G401 (cell line): ENCODE data around the gene MASP1. TPM values are rescaled to one million over a fixed set of nuclear protein-coding genes. Genes with fewer than 3 reads are reported as not detected.

Experiments
- DNase-seq: peaks from one replicate; pipeline ENCODE4 v3.0.0-alpha.2; 2015; ENCODE audit warnings: low spot score
- in situ Hi-C: cut with HindIII; loops from 2 replicates; pipeline ENCODE4 v1.10.0; 2016; ENCODE audit warnings: low sequenced_read_pairs, mixed read lengths
- total RNA-seq: library from RNA; depleted of rRNA; stranded (reverse); fragments of >200 nt; shearing (Covaris generic); gene quantifications from 2 replicates; pipeline ENCODE4 v1.2.3, GENCODE V29; 2014

The MASP1 gene
- total RNA-seq, 1 experiment from 2014 or later = not detected

- in situ Hi-C loops = no loop called here
- no peak for DNase-seq
These were observed 53.3 kb downstream of the MASP1 start for GRCh38 chr3:187238239-187238638.

GRCh38 chr3:187237741-187238140 lies 53.8 kb downstream of the MASP1 start:
- no peak for DNase-seq
- in situ Hi-C loops = no loop called here

- DNase-seq = no peak
- in situ Hi-C loops = no loop called here
These were observed 54.6 kb downstream of the MASP1 start for GRCh38 chr3:187236962-187237361.

GRCh38 chr3:187230011-187230410 lies 61.5 kb downstream of the MASP1 start:
- in situ Hi-C loops = no loop called here
- no peak for DNase-seq

- in situ Hi-C loops = no loop called here
- DNase-seq = no peak
These were observed 62.8 kb downstream of the MASP1 start for GRCh38 chr3:187228740-187229139.

- in situ Hi-C loops = no loop called here
- DNase-seq = no peak
These were observed 63.8 kb downstream of the MASP1 start for GRCh38 chr3:187227658-187228258.

GRCh38 chr3:187223799-187224198 lies 67.7 kb downstream of the MASP1 start:
- in situ Hi-C loops = no loop called here
- DNase-seq = no peak

- no peak for DNase-seq
- in situ Hi-C loops = no loop called here
These were observed 68.7 kb downstream of the MASP1 start for GRCh38 chr3:187222801-187223200.

- in situ Hi-C loops = no loop called here
- DNase-seq = no peak
These were observed 76.1 kb downstream of the MASP1 start for GRCh38 chr3:187215460-187215859.

GRCh38 chr3:187213616-187214015 lies 77.9 kb downstream of the MASP1 start:
- in situ Hi-C loops = no loop called here
- no peak for DNase-seq

- DNase-seq = peak; percentile 53
- in situ Hi-C loops = no loop called here
These were observed 78.8 kb downstream of the MASP1 start for GRCh38 chr3:187212705-187213104.

- no peak for DNase-seq
- in situ Hi-C loops = no loop called here
These were observed 79.4 kb downstream of the MASP1 start for GRCh38 chr3:187212196-187212545.

GRCh38 chr3:187211532-187212195 lies 79.9 kb downstream of the MASP1 start:
- DNase-seq = no peak
- in situ Hi-C loops = no loop called here

GRCh38 chr3:187210545-187211327 lies 80.8 kb downstream of the MASP1 start:
- DNase-seq = peak; percentile 70
- in situ Hi-C loops = no loop called here

- DNase-seq = no peak
- in situ Hi-C loops = no loop called here
These were observed 81.4 kb downstream of the MASP1 start for GRCh38 chr3:187210091-187210490.

GRCh38 chr3:187209491-187209890 lies 82.0 kb downstream of the MASP1 start:
- DNase-seq = no peak
- in situ Hi-C loops = no loop called here

GRCh38 chr3:187208159-187208558 lies 83.4 kb downstream of the MASP1 start:
- in situ Hi-C loops = no loop called here

GRCh38 chr3:187207624-187208023 lies 83.9 kb downstream of the MASP1 start:
- peak; percentile 12 for DNase-seq
- in situ Hi-C loops = no loop called here

More at GRCh38 chr3:187208159-187208558, 83.4 kb downstream of the MASP1 start:
- DNase-seq = no peak

GRCh38 chr3:187207062-187207461 lies 84.5 kb downstream of the MASP1 start:
- in situ Hi-C loops = no loop called here
- DNase-seq = no peak

GRCh38 chr3:187205683-187206082 lies 85.9 kb downstream of the MASP1 start:
- no peak for DNase-seq
- in situ Hi-C loops = no loop called here
